ENCODE measurements around the gene FYN.

FYN gene

GRCh38 chr6:111707773-111708172 lies 165.5 kb downstream of the FYN start:
- DNase-seq (ENCODE audit: low read depth) = no peak

GRCh38 chr6:111706841-111707391 lies 166.3 kb downstream of the FYN start:
- no peak for DNase-seq (ENCODE audit: low read depth)

DNA sequence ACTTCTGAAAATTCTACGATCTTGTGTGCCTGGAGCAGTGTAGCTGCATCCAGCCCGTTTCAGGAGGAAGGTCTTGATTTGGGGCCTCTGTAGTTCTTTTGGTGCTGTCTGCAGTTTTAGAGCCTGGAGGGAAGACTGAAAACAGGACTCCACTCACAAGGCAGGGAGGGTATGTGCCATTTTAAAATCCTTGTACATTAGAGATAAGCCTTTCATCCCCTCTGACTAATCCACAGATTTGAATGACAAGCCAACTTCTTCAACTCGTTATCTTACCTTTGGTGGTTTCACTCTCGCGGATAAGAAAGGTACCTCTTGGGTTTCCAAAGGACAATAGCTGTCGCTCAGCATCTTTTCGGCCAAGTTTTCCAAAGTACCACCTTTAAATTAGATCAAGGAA lies 169.5 kb downstream of the FYN start:
- DNase-seq (ENCODE audit: low read depth) = no peak

DNA sequence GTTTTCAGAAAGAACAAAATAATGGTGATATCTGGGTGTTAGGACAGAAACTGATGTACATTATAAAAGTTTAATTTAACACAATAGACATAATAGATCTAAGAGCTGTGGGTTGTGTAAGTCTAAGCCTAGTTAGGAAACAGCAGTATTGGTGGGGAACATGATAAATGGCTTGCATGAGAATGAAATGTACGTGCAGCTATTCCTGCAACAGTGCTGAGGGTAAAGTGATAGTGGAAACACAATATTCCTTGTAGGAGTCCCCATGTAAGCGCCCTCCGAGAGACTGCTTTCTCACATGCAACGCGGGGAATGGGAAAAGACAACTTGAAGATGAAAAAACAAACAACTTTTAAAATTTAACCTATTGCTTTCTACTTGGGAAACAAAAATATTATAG lies 171.0 kb downstream of the FYN start:
- no peak for DNase-seq (ENCODE audit: low read depth)

DNA sequence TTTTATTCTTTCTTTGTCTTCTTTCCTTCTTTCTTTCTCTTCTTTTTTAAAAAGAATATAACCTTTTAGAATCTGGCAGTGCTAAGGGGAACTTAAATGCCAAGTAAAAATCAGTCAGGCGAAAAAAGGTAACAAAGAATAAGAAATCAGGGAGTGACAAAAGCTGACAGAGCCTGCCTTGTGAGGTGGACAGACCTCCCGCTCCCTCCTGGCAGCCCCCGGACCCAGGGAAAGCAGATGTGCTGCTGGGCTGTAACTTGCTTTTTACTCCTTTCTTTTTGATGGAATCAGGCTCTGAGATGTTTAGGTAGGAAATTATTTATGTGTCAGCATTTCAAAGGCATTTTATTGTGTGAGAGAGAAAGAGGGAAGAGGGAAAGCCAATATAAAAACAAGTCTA lies 172.1 kb downstream of the FYN start:
- DNase-seq (ENCODE audit: low read depth) = no peak

- DNase-seq (ENCODE audit: low read depth) = no peak
Observed at GRCh38 chr6:111700135-111700690, 173.0 kb downstream of the FYN start.

GRCh38 chr6:111699123-111699522 lies 174.1 kb downstream of the FYN start:
- DNase-seq (ENCODE audit: low read depth) = no peak

GRCh38 chr6:111696814-111697213 lies 176.4 kb downstream of the FYN start:
- DNase-seq (ENCODE audit: low read depth) = no peak

GRCh38 chr6:111692327-111693164 lies 180.7 kb downstream of the FYN start:
- no peak for DNase-seq (ENCODE audit: low read depth)

GRCh38 chr6:111691345-111692225 lies 181.7 kb downstream of the FYN start:
- DNase-seq (ENCODE audit: low read depth) = no peak

DNA sequence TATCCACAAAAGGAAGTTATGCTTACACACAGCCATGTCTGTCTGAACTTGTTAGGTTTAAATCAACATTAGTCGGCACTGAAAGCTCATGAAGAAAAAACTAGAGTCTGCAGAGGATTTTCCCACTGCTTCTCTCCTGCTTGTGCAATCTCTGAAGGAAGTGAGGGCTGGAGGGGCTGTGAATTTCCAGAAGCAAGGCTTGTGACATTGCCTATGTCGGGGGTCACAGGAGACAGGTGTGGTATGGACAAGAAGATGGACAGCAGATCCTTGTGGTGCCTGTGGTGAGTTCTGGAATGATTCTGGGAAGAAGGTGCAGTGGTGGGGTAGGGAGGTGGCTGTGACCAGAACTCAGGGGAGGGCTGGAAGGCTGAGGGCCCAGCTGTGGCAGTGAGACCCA lies 183.3 kb downstream of the FYN start:
- DNase-seq (ENCODE audit: low read depth) = no peak

DNA sequence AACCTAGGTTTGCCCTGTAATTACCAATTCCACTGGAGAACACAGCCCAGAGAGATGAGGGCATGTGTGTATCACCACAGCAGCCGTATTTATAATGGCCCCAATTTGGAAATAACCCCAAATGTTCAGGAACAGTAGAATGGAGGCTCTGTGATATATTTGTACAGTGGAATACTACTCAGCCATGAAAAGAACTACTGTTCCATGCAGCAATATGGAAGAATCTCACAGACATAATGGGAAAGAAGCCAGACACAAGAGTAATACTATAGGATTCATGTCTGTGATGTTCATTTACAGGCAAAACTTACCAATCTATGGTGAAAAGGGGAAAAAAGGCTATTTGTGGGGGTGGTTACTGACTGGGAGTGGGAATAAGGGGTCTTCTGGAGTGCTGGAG lies 183.8 kb downstream of the FYN start:
- DNase-seq (ENCODE audit: low read depth) = no peak

GRCh38 chr6:111688331-111688730 lies 184.9 kb downstream of the FYN start:
- no peak for DNase-seq (ENCODE audit: low read depth)

DNA sequence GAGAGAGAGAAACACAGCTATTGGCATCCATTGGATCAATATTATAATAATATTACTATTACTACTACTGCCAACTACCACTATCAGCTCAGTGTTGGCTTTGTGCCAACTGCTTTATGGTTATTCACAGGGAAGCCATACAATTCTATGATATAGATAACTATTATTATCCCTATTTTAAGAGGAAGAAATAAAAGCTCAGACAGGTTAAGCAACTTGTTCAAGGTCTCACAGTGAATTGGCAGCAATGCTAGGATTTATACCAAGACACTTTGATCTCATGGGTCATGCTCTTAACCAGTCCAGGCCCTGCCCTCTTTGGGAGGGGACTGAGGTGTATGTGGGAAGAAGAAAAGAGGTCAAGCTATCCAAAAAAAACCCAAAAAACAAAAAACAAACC lies 185.6 kb downstream of the FYN start:
- DNase-seq (ENCODE audit: low read depth) = no peak

GRCh38 chr6:111686932-111687266 lies 186.4 kb downstream of the FYN start:
- no peak for DNase-seq (ENCODE audit: low read depth)

DNA sequence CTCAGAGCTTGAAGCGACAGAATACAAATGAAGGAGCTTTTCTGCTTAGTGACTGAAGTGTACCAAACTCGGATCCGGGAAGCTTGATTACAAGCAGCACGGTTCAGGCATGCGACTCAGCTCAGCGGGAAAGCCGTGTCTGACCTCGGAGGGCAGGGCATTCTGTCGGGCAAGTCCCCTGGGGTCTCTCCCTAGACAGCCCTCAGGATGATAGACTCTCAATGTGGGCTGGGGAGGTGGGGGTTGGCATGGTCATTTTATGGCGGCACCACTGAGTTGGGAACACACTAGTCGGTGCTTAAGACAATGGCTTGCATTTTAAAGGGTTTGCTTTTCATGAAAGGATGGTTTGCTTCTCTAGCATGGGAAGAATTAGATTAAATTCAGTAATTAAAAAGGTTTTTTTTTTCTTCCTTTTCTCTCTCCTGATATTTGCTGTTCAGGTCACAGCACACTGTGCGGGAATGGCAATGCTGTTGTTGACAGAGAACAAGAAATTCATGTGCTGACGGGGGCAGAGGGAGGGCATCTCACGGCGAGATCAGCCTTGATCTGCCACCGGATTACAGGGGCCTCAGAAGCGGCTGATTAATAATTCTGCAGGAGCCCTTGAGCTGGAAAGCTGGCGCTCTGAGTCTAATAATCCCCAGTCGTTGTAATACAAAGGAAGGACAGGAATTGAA lies 186.9 kb downstream of the FYN start:
- DNase-seq (ENCODE audit: low read depth) = no peak

- DNase-seq (ENCODE audit: low read depth) = no peak
Observed at GRCh38 chr6:111685526-111685925, 187.7 kb downstream of the FYN start.

- DNase-seq (ENCODE audit: low read depth) = no peak
Observed at GRCh38 chr6:111685058-111685457, 188.2 kb downstream of the FYN start.

DNA sequence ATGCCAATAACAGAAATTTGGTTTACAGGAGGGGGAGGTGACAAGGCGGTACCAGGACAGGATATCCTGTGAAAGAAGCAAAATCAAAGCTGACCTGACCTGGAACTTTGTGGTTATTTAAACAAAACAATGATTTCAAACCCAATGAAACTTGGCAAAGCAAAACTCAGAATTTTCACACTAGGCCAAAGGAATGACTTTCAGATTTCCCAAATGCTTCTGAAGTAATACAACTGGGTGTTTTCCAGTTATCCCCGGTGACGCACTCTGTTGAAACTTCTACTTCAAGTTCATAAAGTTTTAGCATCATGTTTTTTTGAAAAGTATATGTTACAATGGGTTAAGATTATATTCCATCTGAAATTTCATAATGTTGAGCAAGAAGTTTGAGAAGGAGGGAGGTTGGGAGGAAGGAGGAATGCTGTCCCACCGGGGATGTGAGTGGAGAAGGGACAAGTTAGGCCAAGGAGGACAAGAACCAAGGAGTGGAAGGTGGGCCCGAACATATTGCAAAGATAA lies 189.4 kb downstream of the FYN start:
- DNase-seq (ENCODE audit: low read depth) = no peak

DNA sequence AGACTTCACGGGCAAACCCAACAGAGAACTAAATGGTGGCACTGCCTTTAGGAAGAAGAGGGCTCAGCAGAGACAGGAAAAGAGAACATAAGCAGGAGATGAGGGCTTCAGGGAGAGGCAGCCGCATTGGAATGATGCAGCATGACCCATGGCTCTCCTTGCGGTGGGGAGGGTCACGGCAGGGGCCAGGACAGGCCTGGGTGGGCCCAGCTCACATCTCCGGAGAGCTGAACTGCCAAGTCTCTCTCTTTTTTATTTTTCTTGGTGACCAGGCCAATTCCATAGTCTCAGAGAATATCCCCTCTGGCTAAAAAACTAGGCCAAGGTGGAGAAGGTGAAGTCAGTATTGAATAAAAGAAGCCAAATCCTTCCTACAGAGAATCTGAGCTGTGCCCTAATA lies 190.1 kb downstream of the FYN start:
- no peak for DNase-seq (ENCODE audit: low read depth)

GRCh38 chr6:111681860-111682259 lies 191.4 kb downstream of the FYN start:
- no peak for DNase-seq (ENCODE audit: low read depth)

All from activated gamma-delta T cell treated with anti-CD3 and anti-CD28 coated beads, Interleukin-2, amount 50 U/mL, for 16 hours (primary cell).